SK-N-SH (cell line): ENCODE results near the gene ARHGEF4. TPM values are rescaled to one million over a fixed set of nuclear protein-coding genes. Genes with fewer than 3 reads are reported as not detected.

Source experiments
- CTCF ChIA-PET: fragments of 300-600, 350-600 bp; formaldehyde crosslinking; extraction: SDS; loops from one replicate; lab custom pipeline; 2021; lab: Yijun Ruan, JAX
- POLR2A ChIA-PET: fragments of 350-600 bp; sonication (Branson Sonifier 250); formaldehyde crosslinking; extraction: SDS; loops from one replicate; lab custom pipeline; 2020; ENCODE audit warnings: antibody characterized with exemption, inconsistent platforms; lab: Yijun Ruan, JAX
- DNase-seq: peaks from one replicate; pipeline ENCODE4 v3.0.0; 2012
- H2AFZ ChIP-seq: fragments of 200-600 bp; sonication (generic); 2 replicates; pipeline ENCODE4 v1.8.1; 2016; ENCODE audit warnings: antibody characterized with exemption, mild to moderate bottlenecking, low read depth
- H3F3A ChIP-seq: fragments of 200-600 bp; sonication (generic); replicated peaks from 2 replicates; pipeline ENCODE3; 2016; ENCODE audit warnings: antibody characterized with exemption, mild to moderate bottlenecking; ENCODE audit not compliant: insufficient read depth
- H3K27ac ChIP-seq, 2 experiments: fragments of 200-500 bp in 1 of 2; fragments of 200-600 bp in 1 of 2; sonication (Bioruptor generic) in 1 of 2; sonication (generic), shearing (Covaris generic) in 1 of 2; 2 replicates each; pipeline versions ENCODE4 v1.5.1 to v1.6.1; 2014 to 2016; ENCODE audit warnings: low read depth in 2 of 2, inconsistent platforms in 1 of 2, low read length in 1 of 2, mild to moderate bottlenecking in 1 of 2, mixed read lengths in 1 of 2
- H3K27me3 ChIP-seq: fragments of 200-600 bp; sonication (generic), shearing (Covaris generic); 2 replicates; pipeline ENCODE4 v1.6.1; 2016; ENCODE audit warnings: mixed run types; ENCODE audit not compliant: insufficient read depth
- H3K36me3 ChIP-seq, 2 experiments: fragments of 200-500 bp in 1 of 2; fragments of 200-600 bp in 1 of 2; sonication (Bioruptor generic) in 1 of 2; sonication (generic) in 1 of 2; replicated peaks in 1 of 2; 2 replicates each; pipeline versions ENCODE3 to v1.5.1; 2014 to 2016; ENCODE audit warnings: low read length in 1 of 2, mild to moderate bottlenecking in 1 of 2; ENCODE audit not compliant: insufficient read depth in 2 of 2, control insufficient read depth in 1 of 2
- H3K4me1 ChIP-seq, 2 experiments: fragments of 200-500 bp in 1 of 2; fragments of 200-600 bp in 1 of 2; sonication (Bioruptor generic) in 1 of 2; sonication (generic), shearing (Covaris generic) in 1 of 2; 2 replicates each; pipeline versions ENCODE4 v1.5.1 to v1.6.1; 2014 to 2016; ENCODE audit warnings: low read depth in 1 of 2, low read length in 1 of 2, mixed run types in 1 of 2; ENCODE audit not compliant: insufficient read depth in 2 of 2, control insufficient read depth in 1 of 2
- H3K4me2 ChIP-seq: fragments of 200-600 bp; sonication (generic), shearing (Covaris generic); 2 replicates; pipeline ENCODE4 v1.6.1; 2017; ENCODE audit warnings: mixed run types
- H3K4me3 ChIP-seq, 2 experiments: fragments of 200-500 bp in 1 of 2; fragments of 200-600 bp in 1 of 2; sonication (Bioruptor generic) in 1 of 2; sonication (generic), shearing (Covaris generic) in 1 of 2; 2 replicates each; pipeline versions ENCODE4 v1.5.1 to v1.8.1; 2014 to 2016; ENCODE audit warnings: low read depth in 2 of 2, inconsistent platforms in 1 of 2, low read length in 1 of 2, mild to moderate bottlenecking in 1 of 2, mixed read lengths in 1 of 2, moderate library complexity in 1 of 2
- H3K79me2 ChIP-seq: fragments of 200-600 bp; sonication (generic); 2 replicates; pipeline ENCODE4 v1.8.1; 2017; ENCODE audit warnings: mild to moderate bottlenecking; ENCODE audit not compliant: insufficient read depth
- H3K9ac ChIP-seq: fragments of 200-600 bp; sonication (generic); 2 replicates; pipeline ENCODE4 v1.6.1; 2017; ENCODE audit warnings: mixed run types
- H3K9me2 ChIP-seq: fragments of 200-600 bp; sonication (generic); 2 replicates; pipeline ENCODE4 v1.6.1; 2017; ENCODE audit warnings: mixed run types
- H3K9me3 ChIP-seq: fragments of 200-600 bp; sonication (generic); 2 replicates; pipeline ENCODE4 v1.6.1; 2017; ENCODE audit warnings: mixed run types, mild to moderate bottlenecking, moderate library complexity
- H4K20me1 ChIP-seq: fragments of 200-600 bp; sonication (generic); 2 replicates; pipeline ENCODE4 v1.6.1; 2017; ENCODE audit warnings: mild to moderate bottlenecking, mixed run types; ENCODE audit not compliant: insufficient read depth
- CHD2 ChIP-seq: fragments of 150-350 bp; IDR thresholded peaks from 2 replicates; pipeline ENCODE4 v1.6.1; 2018; ENCODE audit warnings: low read length; ENCODE audit not compliant: partially characterized antibody
- ELF1 ChIP-seq: IDR thresholded peaks from 2 replicates; pipeline ENCODE4 v1.4.0; 2012
- EP300 ChIP-seq, 2 experiments: IDR thresholded peaks; 2 replicates each; pipeline versions ENCODE4 v1.4.0 to v1.6.1; 2012; ENCODE audit warnings: borderline replicate concordance in 1 of 2, low read depth in 1 of 2, low read length in 1 of 2
- EZH2phosphoT487 ChIP-seq: fragments of 200-600 bp; sonication (generic); IDR thresholded peaks from 2 replicates; pipeline ENCODE4 v1.6.1; 2017; ENCODE audit warnings: low read depth, mixed run types, mild to moderate bottlenecking, antibody characterized with exemption, moderate library complexity, borderline replicate concordance
- FOSL2 ChIP-seq: IDR thresholded peaks from 2 replicates; pipeline ENCODE4 v1.4.0; 2012; ENCODE audit warnings: low read depth, mild to moderate bottlenecking, moderate library complexity, borderline replicate concordance
- GABPA ChIP-seq: IDR thresholded peaks from 2 replicates; pipeline ENCODE4 v1.4.0; 2012; ENCODE audit warnings: low read depth, mild to moderate bottlenecking
- JUND ChIP-seq: IDR thresholded peaks from 2 replicates; pipeline ENCODE4 v1.4.0; 2012
- MAX ChIP-seq: IDR thresholded peaks from 2 replicates; pipeline ENCODE4 v1.4.0; 2012; ENCODE audit warnings: low read depth
- NFIC ChIP-seq: IDR thresholded peaks from 2 replicates; pipeline ENCODE4 v1.4.0; 2012; ENCODE audit warnings: borderline replicate concordance
- PBX3 ChIP-seq: IDR thresholded peaks from 2 replicates; pipeline ENCODE4; 2012
- RAD21 ChIP-seq: IDR thresholded peaks from 2 replicates; pipeline ENCODE4 v1.6.1; 2012; ENCODE audit warnings: mild to moderate bottlenecking, low read length
- RCOR1 ChIP-seq: fragments of 150-350 bp; IDR thresholded peaks from 2 replicates; pipeline ENCODE4 v1.6.1; 2017; ENCODE audit warnings: antibody characterized with exemption, low read length
- RFX5 ChIP-seq: IDR thresholded peaks from 2 replicates; pipeline ENCODE4 v1.6.1; 2012; ENCODE audit warnings: mild to moderate bottlenecking, improper control_type of control experiment, low read length
- RXRA ChIP-seq: IDR thresholded peaks from 2 replicates; pipeline ENCODE4 v1.4.0; 2012; ENCODE audit warnings: low read depth, mild to moderate bottlenecking, borderline replicate concordance
- SIN3A ChIP-seq: IDR thresholded peaks from 2 replicates; pipeline ENCODE4 v1.6.1; 2012; ENCODE audit warnings: low read depth, mild to moderate bottlenecking, low read length, moderate library complexity, borderline replicate concordance
- SMC3 ChIP-seq: IDR thresholded peaks from 2 replicates; pipeline ENCODE4 v1.6.1; 2012; ENCODE audit warnings: low read depth, low read length, improper control_type of control experiment
- TAF1 ChIP-seq: IDR thresholded peaks from 2 replicates; pipeline ENCODE4 v1.6.1; 2012; ENCODE audit warnings: low read depth, mild to moderate bottlenecking, low read length, moderate library complexity, borderline replicate concordance
- USF1 ChIP-seq: IDR thresholded peaks from 2 replicates; pipeline ENCODE4 v1.4.0; 2012; ENCODE audit warnings: low read depth, borderline replicate concordance
- ZBTB33 ChIP-seq: IDR thresholded peaks from 2 replicates; pipeline ENCODE4 v1.4.0; 2012; ENCODE audit warnings: low read depth, borderline replicate concordance
- WGBS: methylation state at CpG from one replicate; pipeline ENCODE4 v1.1.6; 2017; ENCODE audit warnings: low lambda C conversion rate; 5-methylcytosine and 5-hydroxymethylcytosine counted together
- polyA plus RNA-seq, 3 experiments: library from polyadenylated mRNA; depleted of rRNA; stranded (reverse); fragments of >200 nt; gene quantifications; 2 replicates each; pipeline ENCODE4 v1.2.3, GENCODE V29; 2012
- TF ChIP-seq, protein P1 (sequence below): fragments of 150-350 bp; IDR thresholded peaks from 2 replicates; pipeline ENCODE4 v1.6.1; 2017; ENCODE audit warnings: antibody characterized with exemption, low read length, low read depth, borderline replicate concordance

ARHGEF4 gene
- polyA plus RNA-seq, 1 of the 3 experiments (the other 2 are of a cell fraction) = 2.3 TPM

DNA sequence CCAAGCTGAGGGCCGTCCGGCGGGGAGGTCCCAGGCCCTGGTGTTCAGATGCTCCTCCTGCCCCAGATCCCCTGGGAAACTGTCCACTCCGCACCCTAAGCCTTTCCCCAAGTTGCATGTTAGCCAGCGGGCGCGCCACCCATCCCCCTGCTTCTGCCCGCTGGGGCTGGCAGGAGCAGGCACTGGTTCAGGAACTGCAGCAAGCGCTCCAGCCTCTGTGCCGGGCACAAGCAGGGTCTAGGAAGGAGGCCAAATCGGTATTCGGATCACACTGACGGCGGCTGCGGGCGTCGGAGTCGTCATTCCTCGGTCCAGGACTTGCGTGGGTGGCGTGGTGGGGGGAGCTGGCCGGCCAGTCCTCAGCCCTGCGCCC, 202.8 kb downstream of the ARHGEF4 start (continued):
- no peak for TF ChIP-seq JUND
- no peak for TF ChIP-seq SMC3
- TF ChIP-seq CHD2 = no peak
- TF ChIP-seq SIN3A = no peak
- TF ChIP-seq, all 33 proteins: peak for 0

DNA sequence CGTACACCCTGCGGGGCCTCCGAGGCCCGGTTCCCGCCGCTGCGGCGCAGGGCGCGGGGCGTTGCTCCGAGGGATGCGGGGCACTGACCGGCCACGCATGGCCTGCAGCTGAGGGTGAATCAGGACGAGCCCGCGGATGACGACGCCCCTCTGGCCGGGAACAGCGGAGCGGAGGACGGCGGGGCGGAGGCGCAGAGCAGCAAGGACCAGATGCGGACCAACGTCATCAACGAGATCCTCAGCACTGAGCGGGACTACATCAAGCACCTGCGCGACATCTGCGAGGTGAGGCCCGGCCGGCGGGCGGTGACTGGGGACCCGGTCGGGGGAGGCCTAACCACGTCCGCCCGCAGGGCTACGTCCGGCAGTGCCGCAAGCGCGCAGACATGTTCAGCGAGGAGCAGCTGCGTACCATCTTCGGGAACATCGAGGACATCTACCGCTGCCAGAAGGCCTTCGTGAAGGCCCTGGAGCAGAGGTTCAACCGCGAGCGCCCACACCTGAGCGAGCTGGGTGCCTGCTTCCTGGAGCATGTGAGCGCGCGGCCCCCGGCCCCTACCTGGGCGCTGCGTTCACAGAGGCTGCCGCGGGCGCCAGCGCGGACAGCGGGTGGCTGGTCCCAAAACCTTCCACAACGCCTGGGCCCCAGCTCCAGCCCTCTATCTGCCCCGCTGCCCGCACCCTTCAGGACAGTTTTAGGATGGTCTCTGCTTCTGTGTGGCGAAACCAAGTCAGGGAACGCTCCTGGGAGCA, 203.4 kb downstream of the ARHGEF4 start:
- Histone ChIP-seq H3K9me3 (no peaks in the 10 kb centered on the region), H3K4me1 (peaks cover 0 to 33% of the 10 kb centered on the region in 2 experiments; a peak in 1 of 4 replicates), H3K4me2 (no peak overlapping the region), H3K9ac (no peak overlapping the region), H3K4me3 (no peak overlapping the region)
- DNase-seq = no peak
- 96% methylated on average over 35 of the region's 75 CpGs for WGBS
- CTCF ChIA-PET = no interaction called here
- TF ChIP-seq TAF1 (no peak), ZBTB33 (no peak), MAX (no peak), RFX5 (no peak), EZH2phosphoT487 (no peak), RAD21 (no peak), RCOR1 (no peak), NFIC (no peak), USF1 (no peak), EP300 (IDR thresholded peaks at IDR 0.05; ENCODE audit: borderline replicate concordance in 1 of 2, low read depth in 1 of 2, low read length in 1 of 2) (no peak), RXRA (no peak), PBX3 (no peak), ELF1 (no peak), FOSL2 (no peak), GABPA (no peak)
- TF ChIP-seq, protein P1, sequence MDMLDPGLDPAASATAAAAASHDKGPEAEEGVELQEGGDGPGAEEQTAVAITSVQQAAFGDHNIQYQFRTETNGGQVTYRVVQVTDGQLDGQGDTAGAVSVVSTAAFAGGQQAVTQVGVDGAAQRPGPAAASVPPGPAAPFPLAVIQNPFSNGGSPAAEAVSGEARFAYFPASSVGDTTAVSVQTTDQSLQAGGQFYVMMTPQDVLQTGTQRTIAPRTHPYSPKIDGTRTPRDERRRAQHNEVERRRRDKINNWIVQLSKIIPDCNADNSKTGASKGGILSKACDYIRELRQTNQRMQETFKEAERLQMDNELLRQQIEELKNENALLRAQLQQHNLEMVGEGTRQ = no peak
- TF ChIP-seq, all 33 proteins: peak for 0
- H3K79me2 ChIP-seq = no peaks in the 10 kb centered on the region
- no peaks in the 10 kb centered on the region for H3K36me3 ChIP-seq
- H4K20me1 ChIP-seq = no peaks in the 10 kb centered on the region
- no peak overlapping the region for H2AFZ ChIP-seq
- H3K27ac ChIP-seq = no peak overlapping the region
- POLR2A ChIA-PET = no interaction called here
- H3K9me2 ChIP-seq = no peaks in the 10 kb centered on the region
- no peaks in the 10 kb centered on the region for H3F3A ChIP-seq
- H3K27me3 ChIP-seq = no peaks in the 10 kb centered on the region
